ENCODE measurements around the gene ZNF444. TPM values are rescaled to one million over a fixed set of nuclear protein-coding genes. Genes with fewer than 3 reads are reported as not detected.
A peak's percentile ranks its signal among the peaks of the same experiment; 100 is the strongest.

Gene ZNF444
- total and polyA plus RNA-seq, 9 of the 15 experiments (the other 6 are each of a cell fraction or from before 2014, with no cell fraction given): 0.39 to 40.0 (median 6.9) TPM

GRCh38 chr19:56189785-56190184 is 48.7 kb downstream of the ZNF444 start (continued):
- TF ChIP-seq KDM1A (IDR thresholded peaks at IDR 0.05) (no peak), ZNF583 (CRISPR knock-in tag; IDR thresholded peaks at IDR 0.05) (no peak), E2F3 (CRISPR knock-in tag; IDR thresholded peaks at IDR 0.05) (no peak), U2AF1 (optimal IDR thresholded peaks at IDR 0.05; ENCODE audit: low read depth, low read length) (no peak), ZC3H8 (IDR thresholded peaks at IDR 0.05) (no peak), TOE1 (IDR thresholded peaks at IDR 0.05; ENCODE audit: borderline replicate concordance) (no peak), TOE1 (CRISPR knock-in tag; IDR thresholded peaks at IDR 0.05; ENCODE audit: borderline replicate concordance, low read depth) (no peak)

- Histone ChIP-seq H3K79me2 (ENCODE audit: control insufficient read depth, insufficient read depth, low read length) (no peaks in the 10 kb centered on the region), H3K27me3 (ENCODE audit: control insufficient read depth in 2 of 2, insufficient read depth in 2 of 2, low read length in 2 of 2) (no peaks in the 10 kb centered on the region; a peak in 2 of 5 replicates), H3K4me3 (no peak overlapping the region), H4K20me1 (replicated peaks; ENCODE audit: control insufficient read depth, insufficient read depth, low read length) (no peaks in the 10 kb centered on the region), H3K27ac (ENCODE audit: extremely low read depth, low read depth, low read length) (no peak overlapping the region), H3K9me3 (replicated peaks; ENCODE audit: control insufficient read depth, insufficient read depth, low read depth, low read length) (no peaks in the 10 kb centered on the region), H3K36me3 (ENCODE audit: control insufficient read depth, insufficient read depth, low read length) (no peaks in the 10 kb centered on the region), H2AFZ (ENCODE audit: low read depth, low read length) (no peak overlapping the region), H3K9me1 (ENCODE audit: control insufficient read depth, insufficient read depth, low read length) (no peaks in the 10 kb centered on the region), H3K9ac (ENCODE audit: insufficient read depth in 1 of 2, low read depth in 2 of 2, low read length in 2 of 2) (no peak overlapping the region), H3K4me1 (replicated peaks in 1 of 2; ENCODE audit: control insufficient read depth in 2 of 2, insufficient read depth in 2 of 2, low read length in 2 of 2) (peaks cover 3 to 6% of the 10 kb centered on the region in 2 experiments; a peak in 4 of 5 replicates), H3K4me2 (ENCODE audit: insufficient read depth, low read length) (no peak overlapping the region)
- POLR2A ChIA-PET: interaction anchor here (1.1 kb wide), 1 partner anchor 9 kb away, joined by 3 read pairs; no protein-coding TSS in a partner anchor
- BruUV-seq (replicated peaks): no TSS peak
- ATAC-seq (no peak), FAIRE-seq (no peak), DNase-seq (ENCODE audit: extremely low read depth in 1 of 4, low spot score in 3 of 4) (no peak)
- intact Hi-C loops (cut with micrococcal nuclease): no loop called here
- in situ Hi-C loops (cut with MboI): no loop called here
- CTCF ChIA-PET (ENCODE audit: low intra/inter-chr PET ratio): no interaction called here
- no peak for TF ChIP-seq TAF9B (IDR thresholded peaks at IDR 0.05; ENCODE audit: partially characterized antibody)
- peak; percentile 19 for TF ChIP-seq CTCFL (IDR thresholded peaks at IDR 0.05; ENCODE audit: borderline replicate concordance, insufficient read depth, low read depth, low read length, poor library complexity, severe bottlenecking)
- TF ChIP-seq CTCF (IDR thresholded peaks at IDR 0.05 in 2 of 3, conservative IDR thresholded peaks at IDR 0.05 in 1 of 3; ENCODE audit: insufficient read depth in 2 of 3, low read depth in 1 of 3, low read length in 3 of 3): peak in 2 of 3 experiments; percentile 31 to 40; a peak in 5 of 6 replicates
- WGBS (ENCODE audit: insufficient coverage, low coverage, missing lambda C conversion rate): 37% methylated on average over 4 of the region's 7 CpGs
These were observed 50.0 kb downstream of the ZNF444 start for GRCh38 chr19:56191115-56191514.
